SK-N-MC (cell line): ENCODE results near the gene SH3D19.

Source experiments
- EZH2 ChIP-seq: fragments of 200-600 bp; sonication (generic); IDR thresholded peaks from one replicate; pipeline ENCODE4 v1.6.1; 2017; ENCODE audit warnings: antibody characterized with exemption
- FOXP2 ChIP-seq: optimal IDR thresholded peaks from 2 replicates; pipeline ENCODE3; 2011; ENCODE audit warnings: mild to moderate bottlenecking, moderate library complexity; ENCODE audit not compliant: insufficient read depth; ENCODE audit errors: extremely low read length, control extremely low read depth
- POLR2AphosphoS5 ChIP-seq: IDR thresholded peaks from 2 replicates; pipeline ENCODE4 v1.6.1; 2012; ENCODE audit warnings: mild to moderate bottlenecking, low read depth, low read length, borderline replicate concordance

DNA sequence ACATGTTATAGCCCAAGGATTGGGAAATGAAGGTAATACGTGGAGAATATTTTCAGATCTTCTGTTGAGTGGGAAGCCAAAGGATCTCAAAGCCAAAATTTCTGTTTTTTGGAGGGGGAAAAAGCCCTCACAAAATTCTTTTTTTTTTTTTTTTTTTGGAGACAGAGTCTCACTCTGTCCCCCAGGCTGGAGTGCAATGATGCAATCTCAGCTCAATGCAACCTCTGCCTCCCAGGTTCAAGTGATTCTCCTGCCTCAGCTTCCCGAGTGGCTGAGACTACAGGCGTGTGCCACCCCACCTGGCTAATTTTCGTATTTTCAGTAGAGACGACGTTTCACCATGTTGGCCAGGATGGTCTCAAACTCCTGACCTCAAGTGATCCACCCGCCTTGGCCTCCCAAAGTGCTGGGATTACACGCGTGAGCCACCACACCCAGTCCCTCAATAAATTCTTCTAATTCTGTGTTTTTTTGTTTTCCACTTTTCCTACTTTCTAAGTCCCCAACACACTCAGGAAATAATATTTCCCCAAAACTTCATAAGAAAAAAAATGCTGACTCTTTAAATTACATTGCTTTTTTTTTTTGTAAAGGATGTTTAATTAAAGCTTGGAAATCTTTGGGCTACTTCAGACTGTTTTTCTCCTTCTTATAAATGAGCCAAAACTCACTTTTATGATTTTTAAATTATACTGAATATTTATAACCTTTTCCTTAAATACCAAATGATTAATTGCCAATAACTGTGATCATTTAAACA lies 174.4 kb downstream of the SH3D19 start:
- TF ChIP-seq EZH2 (no peak), POLR2AphosphoS5 (no peak), FOXP2 (no peak)
